Heart left ventricle (tissue), 13 donors: ENCODE data around the gene PLA2G4B.

Experiments
- CTCF ChIP-seq, 12 donors: fragments of 200-600 bp; sonication (generic) in 4 of 12; IDR thresholded peaks; one replicate each; pipeline versions ENCODE4 v1.5.0 to v1.8.0; 2018 to 2022; ENCODE audit warnings: antibody characterized with exemption in 12 of 12, mild to moderate bottlenecking in 5 of 12
- POLR2A ChIP-seq, 2 donors: fragments of 450-650 bp; IDR thresholded peaks; one replicate each; pipeline ENCODE4 v1.6.1; 2017; ENCODE audit warnings: antibody characterized with exemption in 2 of 2, mild to moderate bottlenecking in 2 of 2, moderate library complexity in 2 of 2
- donor health status: ischemic (EF 13 %, LVEDD 7.1; RV severe dilation, severe dysfunction).
- donor health status: DM: no; HTN: yes; CAD: no.
- donor health status: DM: no; HTN: no; CAD: no.
- donor health status: ischemic (EF 25% LVEDD 6.9; RV normal size, moderate dysfunction).
- donor health status: ischemic (EF 25% LVEDD 5.7; RV mildly dilated, moderate dysfunction).
- donor health status: ischemic (EF 35%, LVEDD 5.7; RV mildly dilated, moderate dysfunction).
- donor health status: nonischemic (EF 11% LVEDD 7.7; RV severe dilation, severe dysfunction).
- donor health status: DM: yes; HTN: yes; CAD: no.
- donor health status: PGD.
- donor health status: ischemic (EF 29% LVEDD 5.4; RV normal size, mild dysfunction).
- donor health status: nonischemic (EF 23%, LVEDD 6.1; RV moderate dilation, normal function).

GRCh38 chr15:41893422-41894250, 55.0 kb downstream of the PLA2G4B start, which contains the start of gene SPTBN5:
- TF ChIP-seq CTCF (IDR thresholded peaks at IDR 0.05) (no peak), POLR2A (IDR thresholded peaks at IDR 0.05) (no peak)
